Measurements from ENCODE around the gene EVI5.

The EVI5 gene

GRCh38 chr1:92481971-92482664 is 302.8 kb downstream of the EVI5 start:
- no peak for DNase-seq

DNA sequence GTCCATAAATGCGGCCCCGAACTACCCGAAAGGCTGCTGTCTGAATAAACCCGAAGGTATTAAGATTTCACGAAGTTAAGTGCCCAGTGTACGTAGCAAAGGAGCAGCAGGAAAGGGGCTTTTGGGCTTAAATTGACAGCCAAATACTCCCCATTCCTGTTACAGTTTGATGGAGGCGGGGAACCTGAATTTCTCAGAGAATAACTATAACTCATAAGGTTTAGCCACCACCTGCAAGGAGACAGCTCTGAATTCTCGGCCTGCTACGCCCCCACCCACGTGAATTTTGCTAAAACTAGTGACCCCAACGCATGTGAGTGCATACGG is 303.3 kb downstream of the EVI5 start:
- no peak for DNase-seq

DNA sequence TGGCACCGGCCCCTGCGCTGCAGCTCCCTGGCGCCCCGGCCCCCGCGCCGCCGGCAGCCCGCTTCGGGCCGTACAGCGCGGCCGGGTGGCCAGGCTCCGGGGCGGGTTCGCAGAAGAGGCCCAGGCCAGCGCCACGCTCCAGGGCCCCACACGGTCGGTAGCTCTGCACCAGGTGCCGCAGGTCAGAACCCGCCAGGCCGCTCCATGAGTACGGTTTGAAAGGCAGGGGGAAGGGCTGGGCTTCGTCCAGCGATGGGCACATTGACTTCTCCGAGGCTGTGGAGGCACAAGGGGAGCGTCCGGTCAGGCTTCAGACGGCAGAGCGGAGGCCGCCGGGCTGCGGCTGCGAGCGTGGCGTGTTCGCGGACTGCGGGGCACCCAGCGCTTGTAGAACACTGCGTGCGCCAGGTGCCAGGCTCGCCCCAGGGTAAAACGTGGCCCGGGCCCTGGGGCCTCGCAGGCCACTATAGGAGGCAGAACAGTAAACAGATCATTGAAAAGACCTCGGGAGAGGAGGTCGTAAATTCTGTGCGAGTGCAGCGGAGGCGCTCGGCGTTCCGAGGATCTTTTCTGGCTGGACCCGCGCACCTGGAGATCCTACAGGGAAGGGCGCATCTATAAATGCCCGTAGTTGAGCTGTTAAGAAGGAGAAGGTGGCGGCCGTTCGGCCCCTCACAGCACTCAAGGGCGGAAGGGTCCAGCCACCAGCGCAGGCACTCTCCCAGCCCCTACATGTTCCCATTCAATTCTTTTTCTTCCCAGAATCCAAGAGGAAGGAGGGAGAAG is 303.9 kb downstream of the EVI5 start:
- DNase-seq, result no peak

DNA sequence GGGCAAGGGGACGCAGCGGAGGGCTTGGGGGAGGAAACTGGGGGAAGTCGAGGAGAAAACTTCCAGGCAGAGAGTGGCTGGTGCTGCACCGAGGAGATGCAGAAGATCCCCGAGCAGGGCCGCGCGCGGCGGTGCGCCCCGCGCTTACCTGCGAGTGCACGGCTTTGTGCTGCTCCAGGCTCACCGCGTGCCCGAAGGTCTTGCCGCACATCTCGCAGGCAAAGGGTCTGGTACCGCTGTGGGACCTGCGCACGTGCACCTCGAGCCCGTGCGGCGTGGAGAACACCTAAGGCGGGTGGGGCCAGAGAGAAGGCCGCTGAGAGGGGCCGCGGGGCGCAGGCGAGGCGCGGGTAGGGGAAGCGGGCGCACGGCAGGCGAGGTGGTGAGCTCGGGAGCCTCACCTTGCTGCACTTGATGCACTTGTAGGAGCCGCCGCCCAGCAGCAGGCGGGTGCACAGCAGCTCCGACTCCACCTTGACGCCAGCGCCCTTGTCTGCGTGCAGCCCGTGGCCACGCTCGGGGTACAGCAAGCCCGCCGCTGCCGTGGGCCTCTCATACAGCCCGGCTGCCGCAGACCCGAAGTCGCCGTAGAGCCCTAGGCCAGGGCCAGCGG is 304.6 kb downstream of the EVI5 start:
- DNase-seq, result no peak

DNA sequence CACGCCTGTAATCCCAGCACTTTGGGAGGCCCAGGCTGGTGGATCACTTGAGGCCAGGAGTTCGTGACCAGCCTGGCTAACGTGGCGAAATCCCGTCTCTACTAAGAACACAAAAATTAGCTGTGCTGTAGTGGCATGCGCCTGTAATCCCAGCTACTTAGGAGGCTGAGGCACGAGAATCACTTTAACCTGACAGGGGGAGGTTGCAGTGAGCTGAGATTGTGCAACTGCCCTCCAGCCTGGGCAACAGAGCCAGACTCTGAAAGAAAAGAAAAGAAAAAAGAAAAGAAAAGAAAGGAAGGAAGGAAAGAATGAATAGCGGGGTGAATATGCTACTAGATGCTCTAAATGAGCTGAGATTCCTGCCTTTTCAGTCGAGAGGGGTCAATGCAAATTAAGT is 305.3 kb downstream of the EVI5 start:
- DNase-seq, result no peak

- no peak for DNase-seq
Observed at GRCh38 chr1:92478393-92478792, 306.5 kb downstream of the EVI5 start.

- peak; percentile 77 for DNase-seq
Observed at GRCh38 chr1:92476071-92476631, 308.8 kb downstream of the EVI5 start.

- no peak for DNase-seq
Observed at GRCh38 chr1:92475029-92475428, 309.9 kb downstream of the EVI5 start.

GRCh38 chr1:92473781-92474495 is 311.0 kb downstream of the EVI5 start:
- DNase-seq, result no peak

GRCh38 chr1:92470216-92470615 is 314.7 kb downstream of the EVI5 start:
- DNase-seq, result no peak

- no peak for DNase-seq
Observed at GRCh38 chr1:92466683-92467352, 318.1 kb downstream of the EVI5 start.

GRCh38 chr1:92465256-92465647 is 319.7 kb downstream of the EVI5 start:
- no peak for DNase-seq

GRCh38 chr1:92464588-92465255 is 320.2 kb downstream of the EVI5 start:
- no peak for DNase-seq

GRCh38 chr1:92461364-92462097 is 323.4 kb downstream of the EVI5 start:
- DNase-seq, result peak; percentile 40

DNA sequence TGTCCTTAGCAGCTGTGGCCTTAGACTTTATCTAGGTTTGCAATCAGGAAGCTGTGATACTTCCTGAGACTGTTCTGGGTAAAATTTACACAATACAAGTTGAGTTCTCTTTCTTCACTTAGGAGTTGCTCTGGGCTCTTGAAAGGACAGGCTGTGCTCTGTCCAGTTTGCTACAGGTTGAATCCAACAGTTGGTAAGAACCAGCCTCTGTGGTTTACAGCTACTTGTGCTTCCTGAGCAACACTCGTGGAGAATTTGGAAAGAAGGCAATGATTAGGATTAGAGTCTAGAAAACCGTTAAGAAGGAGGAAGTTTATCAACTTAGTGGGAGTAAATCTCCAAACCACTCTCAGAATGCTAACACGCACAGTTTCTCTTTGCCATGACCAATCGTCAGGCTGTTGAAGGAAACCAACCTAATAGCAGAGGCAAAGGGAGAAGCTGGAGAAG is 325.0 kb downstream of the EVI5 start:
- DNase-seq, result no peak
